Measurements from ENCODE around the gene RNASE13. TPM values are rescaled to one million over a fixed set of nuclear protein-coding genes. Genes with fewer than 3 reads are reported as not detected.

Gene RNASE13, protein sequence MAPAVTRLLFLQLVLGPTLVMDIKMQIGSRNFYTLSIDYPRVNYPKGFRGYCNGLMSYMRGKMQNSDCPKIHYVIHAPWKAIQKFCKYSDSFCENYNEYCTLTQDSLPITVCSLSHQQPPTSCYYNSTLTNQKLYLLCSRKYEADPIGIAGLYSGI
- not detected for total RNA-seq

DNA sequence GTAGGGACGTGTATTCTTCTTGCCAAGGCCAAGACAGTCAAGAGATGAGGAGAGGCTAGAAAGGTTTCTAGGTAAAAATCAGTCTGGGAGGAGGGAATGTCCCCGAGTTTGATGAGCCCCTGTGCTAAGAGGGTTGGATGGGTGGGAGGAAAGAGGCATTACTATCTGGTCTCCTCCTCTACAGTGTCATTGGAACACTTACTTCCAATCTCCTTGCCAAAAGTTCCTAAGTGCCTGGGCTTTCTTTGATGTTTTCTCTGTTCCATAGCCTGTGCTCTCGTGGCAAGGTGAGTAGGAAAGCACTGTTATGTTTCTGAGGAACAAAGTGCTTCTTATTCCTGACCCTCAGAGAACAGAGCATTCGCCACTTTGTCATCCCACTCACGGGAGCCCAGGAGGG lies at the start of gene RNASE13:
Gene RNASE13 (minus strand): TSS at position 101 of the 400 bp plus-strand sequence. CDS start 519 bp downstream, outside the sequence.
- CTCF ChIA-PET = interaction anchor here (1.1 to 2.0 kb wide), 4 partner anchors 10 to 58 kb away, joined by 3 to 8 read pairs (median 4); no protein-coding TSS in a partner anchor
- no peak within 1 kb of the TSS for H3K4me3 Mint-ChIP-seq

DNA sequence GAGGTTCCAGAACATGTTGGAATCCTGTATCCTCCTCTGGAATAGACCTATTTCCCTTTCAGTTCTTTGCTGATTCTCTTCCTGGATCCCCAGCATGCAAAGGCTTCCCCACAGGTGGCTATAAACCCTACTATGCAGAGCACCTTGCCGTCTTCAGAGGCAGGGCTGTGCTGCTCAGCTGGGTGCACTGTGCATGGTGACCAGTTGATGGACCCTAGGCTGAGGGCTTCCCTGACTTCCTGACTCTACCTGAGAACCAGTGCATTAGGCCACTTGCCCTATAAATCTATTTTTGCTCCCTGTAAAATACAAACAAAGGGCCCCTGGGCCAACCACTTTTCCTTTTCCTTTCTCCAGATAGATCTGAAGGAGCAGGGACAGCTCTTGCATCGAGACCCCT lies 49.8 kb upstream of the RNASE13 start:
- CTCF ChIA-PET = interaction anchor here (0.7 to 1.6 kb wide), 5 partner anchors 8 to 87 kb away, joined by 3 to 12 read pairs (median 6); no protein-coding TSS in a partner anchor
- Mint-ChIP-seq H3K4me1 (peaks cover 22% of the 10 kb centered on the region), H3K4me3 (no peak overlapping the region), H3K27ac (no peak overlapping the region), H3K27me3 (peaks cover 4% of the 10 kb centered on the region), H3K36me3 (ENCODE audit: low read depth) (no peaks in the 10 kb centered on the region), H3K9me3 (no peaks in the 10 kb centered on the region)
- no peak for DNase-seq
- POLR2A ChIA-PET = no interaction called here

More for the DNA sequence above, at the start of gene RNASE13:
- POLR2A ChIA-PET = no interaction called here
- H3K27ac Mint-ChIP-seq = no peak within 1 kb of the TSS
- DNase-seq = no peak
- no peaks in the 10 kb centered on the region for H3K4me1 Mint-ChIP-seq
- peaks cover 11% of the 10 kb centered on the region for H3K27me3 Mint-ChIP-seq
- H3K36me3 Mint-ChIP-seq (ENCODE audit: low read depth) = no peaks in the 10 kb centered on the region
- no peaks in the 10 kb centered on the region for H3K9me3 Mint-ChIP-seq

DNA sequence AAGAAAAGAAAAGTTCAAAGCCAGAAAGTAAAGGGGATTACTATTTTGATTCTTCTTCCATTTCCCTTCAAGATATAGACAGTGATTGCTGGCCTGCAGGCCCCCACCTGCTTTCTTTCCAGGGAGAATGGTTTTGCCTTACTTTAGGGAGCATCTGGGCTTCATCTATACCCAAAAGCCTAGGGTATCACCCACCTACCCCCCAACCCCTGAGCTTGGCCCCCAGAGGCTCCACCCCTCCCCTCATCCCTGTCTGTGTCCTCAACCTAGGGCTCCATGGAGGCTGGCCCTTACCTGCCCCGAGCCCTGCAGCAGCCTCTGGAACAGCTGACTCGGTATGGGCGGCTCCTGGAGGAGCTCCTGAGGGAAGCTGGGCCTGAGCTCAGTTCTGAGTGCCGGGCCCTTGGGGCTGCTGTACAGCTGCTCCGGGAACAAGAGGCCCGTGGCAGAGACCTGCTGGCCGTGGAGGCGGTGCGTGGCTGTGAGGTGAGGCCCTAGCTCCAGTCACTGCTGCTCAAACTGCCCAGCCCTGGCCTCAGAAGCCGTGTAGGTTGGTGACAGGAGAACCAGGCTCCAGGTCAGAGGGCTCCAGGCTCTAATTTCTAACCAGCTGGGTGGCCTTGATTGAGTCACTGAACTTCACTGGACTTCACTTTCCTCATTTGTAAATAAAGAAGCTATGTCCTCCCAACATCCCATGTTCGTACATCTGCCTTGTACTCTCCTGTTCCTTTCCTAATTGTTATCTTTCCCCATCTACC lies 49.1 kb upstream of the RNASE13 start:
- ChIA-PET CTCF (interaction anchor here (1.0 to 1.6 kb wide), 5 partner anchors 9 to 69 kb away, joined by 3 to 12 read pairs (median 5); no protein-coding TSS in a partner anchor), POLR2A (no interaction called here)
- peaks cover 17% of the 10 kb centered on the region for H3K4me1 Mint-ChIP-seq
- peaks cover 4% of the 10 kb centered on the region for H3K27me3 Mint-ChIP-seq
- no peak overlapping the region for H3K4me3 Mint-ChIP-seq
- H3K9me3 Mint-ChIP-seq = no peaks in the 10 kb centered on the region
- H3K27ac Mint-ChIP-seq = no peak overlapping the region
- H3K36me3 Mint-ChIP-seq (ENCODE audit: low read depth) = no peaks in the 10 kb centered on the region
- no peak for DNase-seq

DNA sequence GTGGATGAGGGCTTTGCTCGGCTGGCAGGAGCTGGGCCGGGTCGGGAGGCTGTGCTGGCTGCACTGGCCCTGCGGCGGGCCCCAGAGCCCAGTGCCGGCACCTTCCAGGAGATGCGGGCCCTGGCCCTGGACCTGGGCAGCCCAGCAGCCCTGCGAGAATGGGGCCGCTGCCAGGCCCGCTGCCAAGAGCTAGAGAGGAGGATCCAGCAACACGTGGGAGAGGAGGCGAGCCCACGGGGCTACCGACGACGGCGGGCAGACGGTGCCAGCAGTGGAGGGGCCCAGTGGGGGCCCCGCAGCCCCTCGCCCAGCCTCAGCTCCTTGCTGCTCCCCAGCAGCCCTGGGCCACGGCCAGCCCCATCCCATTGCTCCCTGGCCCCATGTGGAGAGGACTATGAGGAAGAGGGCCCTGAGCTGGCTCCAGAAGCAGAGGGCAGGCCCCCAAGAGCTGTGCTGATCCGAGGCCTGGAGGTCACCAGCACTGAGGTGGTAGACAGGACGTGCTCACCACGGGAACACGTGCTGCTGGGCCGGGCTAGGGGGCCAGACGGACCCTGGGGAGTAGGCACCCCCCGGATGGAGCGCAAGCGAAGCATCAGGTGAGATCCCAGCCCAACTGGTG lies 47.0 kb upstream of the RNASE13 start:
- H3K27ac Mint-ChIP-seq = no peak overlapping the region
- ChIA-PET CTCF (interaction anchor here (0.8 to 2.1 kb wide), 3 partner anchors 10 to 13 kb away, joined by 3 to 10 read pairs (median 4); no protein-coding TSS in a partner anchor), POLR2A (no interaction called here)
- DNase-seq = no peak
- peaks cover 4% of the 10 kb centered on the region for H3K27me3 Mint-ChIP-seq
- H3K36me3 Mint-ChIP-seq (ENCODE audit: low read depth) = no peaks in the 10 kb centered on the region
- H3K4me1 Mint-ChIP-seq = peaks cover 3% of the 10 kb centered on the region
- H3K4me3 Mint-ChIP-seq = no peak overlapping the region
- no peaks in the 10 kb centered on the region for H3K9me3 Mint-ChIP-seq

DNA sequence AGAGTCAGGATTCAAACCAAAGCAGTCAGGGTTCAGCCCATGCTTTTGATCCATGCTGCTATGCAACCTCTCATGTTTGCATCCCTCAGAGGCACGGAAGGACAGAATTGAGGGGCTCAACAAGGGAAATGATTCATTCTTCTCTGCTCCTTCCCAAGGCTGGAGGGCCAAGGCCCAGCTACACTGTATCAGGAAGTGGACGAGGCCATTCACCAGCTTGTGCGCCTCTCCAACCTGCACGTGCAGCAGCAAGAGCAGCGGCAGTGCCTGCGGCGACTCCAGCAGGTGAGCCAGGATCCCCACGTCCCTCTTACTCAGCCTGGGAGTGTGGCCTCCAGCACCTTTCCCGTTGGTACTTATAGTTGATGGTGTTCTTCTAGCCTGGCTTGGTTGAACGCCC lies 44.1 kb upstream of the RNASE13 start:
- CTCF ChIA-PET = interaction anchor here (1.5 to 2.1 kb wide), 3 partner anchors 12 to 61 kb away, joined by 3 to 11 read pairs (median 5); no protein-coding TSS in a partner anchor
- Mint-ChIP-seq H3K4me3 (no peak overlapping the region), H3K27ac (no peak overlapping the region), H3K36me3 (ENCODE audit: low read depth) (no peaks in the 10 kb centered on the region), H3K9me3 (no peaks in the 10 kb centered on the region), H3K4me1 (no peaks in the 10 kb centered on the region), H3K27me3 (peaks cover 6% of the 10 kb centered on the region)
- POLR2A ChIA-PET = no interaction called here
- no peak for DNase-seq

DNA sequence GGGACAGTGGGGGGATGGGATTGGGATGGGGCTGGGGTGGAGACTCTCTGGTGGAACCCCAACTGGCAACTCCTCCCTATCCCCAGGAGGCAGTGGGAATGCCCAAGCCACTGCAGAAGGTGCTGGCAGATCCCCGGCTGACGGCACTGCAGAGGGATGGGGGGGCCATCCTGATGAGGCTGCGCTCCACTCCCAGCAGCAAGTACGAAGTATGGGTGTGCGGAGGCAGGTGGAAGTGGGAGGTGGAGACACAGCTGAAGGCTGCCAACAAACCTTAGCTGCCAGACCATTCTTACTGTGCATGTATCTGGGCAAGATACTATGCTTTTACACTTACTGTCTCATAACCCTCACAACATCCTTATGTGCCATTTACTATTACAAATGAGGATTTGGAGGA lies 43.7 kb upstream of the RNASE13 start:
- H3K9me3 Mint-ChIP-seq = no peaks in the 10 kb centered on the region
- no peak overlapping the region for H3K4me3 Mint-ChIP-seq
- CTCF ChIA-PET = interaction anchor here (1.2 to 2.1 kb wide), 3 partner anchors 11 to 61 kb away, joined by 3 to 5 read pairs (median 4); no protein-coding TSS in a partner anchor
- no peak for DNase-seq
- H3K27ac Mint-ChIP-seq = no peak overlapping the region
- H3K27me3 Mint-ChIP-seq = peaks cover 10% of the 10 kb centered on the region
- H3K4me1 Mint-ChIP-seq = no peaks in the 10 kb centered on the region
- H3K36me3 Mint-ChIP-seq (ENCODE audit: low read depth) = no peaks in the 10 kb centered on the region
- POLR2A ChIA-PET = no interaction called here

DNA sequence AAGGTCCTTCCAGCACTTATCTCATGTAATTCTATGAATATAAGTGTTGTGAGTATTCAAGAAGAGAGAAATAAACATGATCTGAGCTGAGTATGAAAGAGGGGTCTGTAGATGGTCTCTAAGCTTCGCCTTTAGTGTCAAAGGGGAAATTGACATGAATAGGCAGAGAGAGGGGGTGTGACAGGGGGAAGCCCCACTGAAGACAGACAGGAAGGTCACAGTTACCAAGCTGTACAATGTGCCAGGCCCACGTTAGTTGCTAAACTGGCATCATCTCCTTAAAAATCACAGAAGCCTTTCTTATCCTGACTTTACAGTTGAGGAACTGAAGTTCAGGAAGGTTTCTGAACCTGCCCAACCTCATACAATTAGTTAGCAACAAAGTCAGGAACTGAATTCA lies 43.1 kb upstream of the RNASE13 start:
- ChIA-PET CTCF (interaction anchor here (1.2 kb wide), 1 partner anchor 15 kb away, joined by 4 read pairs; no protein-coding TSS in a partner anchor), POLR2A (no interaction called here)
- Mint-ChIP-seq H3K4me1 (no peaks in the 10 kb centered on the region), H3K36me3 (ENCODE audit: low read depth) (no peaks in the 10 kb centered on the region), H3K4me3 (no peak overlapping the region), H3K27me3 (peaks cover 13% of the 10 kb centered on the region), H3K27ac (no peak overlapping the region), H3K9me3 (no peaks in the 10 kb centered on the region)
- no peak for DNase-seq

DNA sequence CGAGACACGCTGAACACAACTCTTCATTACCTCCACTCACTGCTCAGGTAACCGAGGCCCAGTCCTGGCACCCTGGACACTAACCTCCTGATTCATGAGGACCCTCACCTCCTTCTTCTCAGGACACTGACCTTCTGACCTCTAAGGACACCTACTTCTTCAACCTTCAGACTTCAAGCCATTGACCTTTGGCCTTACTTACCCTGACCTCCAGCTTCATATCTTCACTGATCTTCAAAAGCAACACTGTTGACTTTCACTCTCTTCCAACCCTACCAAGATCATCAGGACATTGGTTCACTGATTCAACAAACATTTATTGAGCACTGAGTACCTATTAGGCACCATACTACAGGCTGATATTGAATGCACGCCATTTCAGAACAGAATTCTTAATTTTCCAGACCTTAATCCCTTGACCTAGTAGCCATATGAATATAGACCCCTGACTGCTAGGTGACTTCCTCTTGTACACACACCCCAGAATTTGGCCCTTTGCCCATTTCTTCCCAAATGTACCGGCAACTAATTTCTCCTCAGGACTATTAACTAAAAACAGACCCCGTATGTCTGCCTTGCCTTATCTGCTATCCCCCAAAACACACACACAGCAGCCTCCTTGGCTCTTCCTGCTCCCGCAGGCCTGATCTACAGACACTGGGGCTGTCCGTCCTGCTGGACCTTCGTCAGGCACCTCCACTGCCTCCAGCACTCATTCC lies 41.3 kb upstream of the RNASE13 start:
- CTCF ChIA-PET = interaction anchor here (1.0 kb wide), 1 partner anchor 17 kb away, joined by 4 read pairs; no protein-coding TSS in a partner anchor
- Mint-ChIP-seq H3K27me3 (peaks cover 30% of the 10 kb centered on the region), H3K36me3 (ENCODE audit: low read depth) (no peaks in the 10 kb centered on the region), H3K27ac (no peak overlapping the region), H3K9me3 (no peaks in the 10 kb centered on the region), H3K4me3 (no peak overlapping the region), H3K4me1 (peaks cover 13% of the 10 kb centered on the region)
- POLR2A ChIA-PET = no interaction called here
- DNase-seq = no peak

DNA sequence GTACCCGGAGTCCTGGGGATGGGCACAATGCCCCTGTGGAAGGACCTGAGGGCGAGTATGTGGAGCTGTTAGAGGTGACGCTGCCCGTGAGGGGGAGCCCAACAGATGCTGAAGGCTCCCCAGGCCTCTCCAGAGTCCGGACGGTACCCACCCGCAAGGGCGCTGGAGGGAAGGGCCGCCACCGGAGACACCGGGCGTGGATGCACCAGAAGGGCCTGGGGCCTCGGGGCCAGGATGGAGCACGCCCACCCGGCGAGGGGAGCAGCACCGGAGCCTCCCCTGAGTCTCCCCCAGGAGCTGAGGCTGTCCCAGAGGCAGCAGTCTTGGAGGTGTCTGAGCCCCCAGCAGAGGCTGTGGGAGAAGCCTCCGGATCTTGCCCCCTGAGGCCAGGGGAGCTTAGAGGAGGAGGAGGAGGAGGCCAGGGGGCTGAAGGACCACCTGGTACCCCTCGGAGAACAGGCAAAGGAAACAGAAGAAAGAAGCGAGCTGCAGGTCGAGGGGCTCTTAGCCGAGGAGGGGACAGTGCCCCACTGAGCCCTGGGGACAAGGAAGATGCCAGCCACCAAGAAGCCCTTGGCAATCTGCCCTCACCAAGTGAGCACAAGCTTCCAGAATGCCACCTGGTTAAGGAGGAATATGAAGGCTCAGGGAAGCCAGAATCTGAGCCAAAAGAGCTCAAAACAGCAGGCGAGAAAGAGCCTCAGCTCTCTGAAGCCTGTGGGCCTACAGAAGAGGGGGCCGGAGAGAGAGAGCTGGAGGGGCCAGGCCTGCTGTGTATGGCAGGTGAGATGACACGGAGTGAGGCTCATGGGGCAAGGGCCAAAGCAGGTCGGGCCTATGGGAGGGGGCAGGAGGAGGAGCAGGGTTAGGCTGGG lies 40.0 kb upstream of the RNASE13 start:
- CTCF ChIA-PET = interaction anchor here (0.7 to 2.4 kb wide), 2 partner anchors 18 to 183 kb away, joined by 3 to 10 read pairs; no protein-coding TSS in a partner anchor
- POLR2A ChIA-PET = no interaction called here
- no peaks in the 10 kb centered on the region for H3K9me3 Mint-ChIP-seq
- peaks cover 22% of the 10 kb centered on the region for H3K4me1 Mint-ChIP-seq
- no peak overlapping the region for H3K27ac Mint-ChIP-seq
- H3K36me3 Mint-ChIP-seq (ENCODE audit: low read depth) = no peaks in the 10 kb centered on the region
- DNase-seq = no peak
- peaks cover 37% of the 10 kb centered on the region for H3K27me3 Mint-ChIP-seq
- H3K4me3 Mint-ChIP-seq = no peak overlapping the region

DNA sequence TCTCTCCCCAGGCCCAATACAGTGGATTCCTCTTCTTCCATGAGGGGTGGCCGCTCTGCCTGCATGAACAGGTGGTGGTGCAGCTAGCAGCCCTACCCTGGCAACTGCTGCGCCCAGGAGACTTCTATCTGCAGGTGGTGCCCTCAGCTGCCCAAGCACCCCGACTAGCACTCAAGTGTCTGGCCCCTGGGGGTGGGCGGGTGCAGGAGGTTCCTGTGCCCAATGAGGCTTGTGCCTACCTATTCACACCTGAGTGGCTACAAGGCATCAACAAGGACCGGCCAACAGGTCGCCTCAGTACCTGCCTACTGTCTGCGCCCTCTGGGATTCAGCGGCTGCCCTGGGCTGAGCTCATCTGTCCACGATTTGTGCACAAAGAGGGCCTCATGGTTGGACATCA lies 39.3 kb upstream of the RNASE13 start:
- no peak for DNase-seq
- no peaks in the 10 kb centered on the region for H3K36me3 Mint-ChIP-seq (ENCODE audit: low read depth)
- no peak overlapping the region for H3K4me3 Mint-ChIP-seq
- peaks cover 42% of the 10 kb centered on the region for H3K27me3 Mint-ChIP-seq
- ChIA-PET CTCF (interaction anchor here (1.2 to 2.4 kb wide), 2 partner anchors 11 to 18 kb away, joined by 5 to 10 read pairs; no protein-coding TSS in a partner anchor), POLR2A (no interaction called here)
- no peak overlapping the region for H3K27ac Mint-ChIP-seq
- no peaks in the 10 kb centered on the region for H3K9me3 Mint-ChIP-seq
- peaks cover 28% of the 10 kb centered on the region for H3K4me1 Mint-ChIP-seq

DNA sequence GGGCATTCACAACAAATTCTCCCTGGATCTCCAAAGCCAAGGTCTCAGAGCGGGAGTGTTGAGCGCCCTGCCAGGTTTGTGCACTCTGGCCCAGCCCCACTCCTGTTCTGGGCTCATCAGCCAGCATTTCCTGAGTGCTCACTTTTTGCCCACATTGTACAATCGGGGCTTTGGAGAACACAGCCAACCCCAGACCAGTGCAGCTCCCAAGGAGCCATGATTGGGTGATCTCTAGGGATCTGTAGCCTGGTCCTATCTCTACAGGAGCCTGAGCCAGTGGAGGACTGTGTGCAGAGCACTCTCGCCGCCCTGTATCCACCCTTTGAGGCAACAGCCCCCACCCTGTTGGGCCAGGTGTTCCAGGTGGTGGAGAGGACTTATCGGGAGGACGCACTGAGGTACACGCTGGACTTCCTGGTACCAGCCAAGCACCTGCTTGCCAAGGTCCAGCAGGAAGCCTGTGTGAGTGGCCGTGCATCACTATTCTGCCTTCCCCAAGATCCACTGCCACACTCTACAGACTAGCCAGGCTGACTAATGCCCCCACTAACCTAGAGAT lies 38.3 kb upstream of the RNASE13 start:
- H3K36me3 Mint-ChIP-seq (ENCODE audit: low read depth) = no peaks in the 10 kb centered on the region
- peaks cover 50% of the 10 kb centered on the region for H3K27me3 Mint-ChIP-seq
- H3K27ac Mint-ChIP-seq = no peak overlapping the region
- peaks cover 34% of the 10 kb centered on the region for H3K4me1 Mint-ChIP-seq
- ChIA-PET CTCF (interaction anchor here (0.9 to 3.1 kb wide), 5 partner anchors 10 to 55 kb away, joined by 3 to 25 read pairs (median 5); no protein-coding TSS in a partner anchor), POLR2A (no interaction called here)
- no peak for DNase-seq
- no peaks in the 10 kb centered on the region for H3K9me3 Mint-ChIP-seq
- no peak overlapping the region for H3K4me3 Mint-ChIP-seq

Data from activated CD4-positive, alpha-beta T cell treated with anti-CD3 and anti-CD28 coated beads, Interleukin-2, amount 10 ng/mL, durations not matched to agents 7 days and 5 days (primary cell).